Neural progenitor cell (in vitro differentiated cells): ENCODE data around the gene PBXIP1. TPM values are rescaled to one million over a fixed set of nuclear protein-coding genes. Genes with fewer than 3 reads are reported as not detected.
A peak's percentile ranks its signal among the peaks of the same experiment; 100 is the strongest.

Experiments
- DNase-seq: peaks from one replicate; pipeline ENCODE4 v3.0.0-alpha.2; 2016; ENCODE audit warnings: low spot score
- H2AFZ ChIP-seq: fragments of 200-600 bp; sonication (generic); replicated peaks from 2 replicates; pipeline ENCODE4 v1.6.1; 2016; ENCODE audit warnings: antibody characterized with exemption
- H3F3A ChIP-seq: fragments of 200-600 bp; sonication (generic); 2 replicates; pipeline ENCODE4 v1.6.1; 2016; ENCODE audit warnings: antibody characterized with exemption, low read depth
- H3K27ac ChIP-seq: fragments of 200-600 bp; sonication (generic); 2 replicates; pipeline ENCODE4 v1.5.1; 2016; ENCODE audit warnings: mild to moderate bottlenecking
- H3K27me3 ChIP-seq: fragments of 200-600 bp; sonication (generic); 2 replicates; pipeline ENCODE4 v1.6.1; 2016; ENCODE audit warnings: mild to moderate bottlenecking, moderate library complexity
- H3K36me3 ChIP-seq: fragments of 200-600 bp; sonication (generic); 2 replicates; pipeline ENCODE4 v1.5.1; 2016
- H3K4me1 ChIP-seq: fragments of 200-600 bp; sonication (generic); 2 replicates; pipeline ENCODE4 v1.6.1; 2016; ENCODE audit warnings: mixed run types
- H3K4me2 ChIP-seq: fragments of 200-600 bp; sonication (generic); 2 replicates; pipeline ENCODE4 v1.6.1; 2016
- H3K4me3 ChIP-seq: fragments of 200-600 bp; sonication (generic); 2 replicates; pipeline ENCODE4 v1.5.1; 2016
- H3K79me2 ChIP-seq: fragments of 200-600 bp; sonication (generic); 2 replicates; pipeline ENCODE4 v1.6.1; 2016; ENCODE audit warnings: low read depth
- H3K9ac ChIP-seq: fragments of 200-600 bp; sonication (generic); 2 replicates; pipeline ENCODE4 v1.6.1; 2016
- H3K9me3 ChIP-seq: fragments of 200-600 bp; sonication (generic); 2 replicates; pipeline ENCODE4 v1.5.1; 2016; ENCODE audit warnings: low read depth
- H4K20me1 ChIP-seq: fragments of 200-600 bp; sonication (generic); 2 replicates; pipeline ENCODE4 v1.6.1; 2016; ENCODE audit warnings: low read depth
- H3K27ac Mint-ChIP-seq: 3 replicates; pipeline ENCODE4 v1.8.0; 2021; ENCODE audit warnings: mixed read lengths
- H3K27me3 Mint-ChIP-seq: 2 replicates; pipeline ENCODE4 v1.8.0; 2022; ENCODE audit warnings: low read depth, mild to moderate bottlenecking, inconsistent platforms, moderate library complexity, mixed read lengths; ENCODE audit not compliant: insufficient read depth
- H3K36me3 Mint-ChIP-seq: 3 replicates; pipeline ENCODE4 v1.8.0; 2021; ENCODE audit warnings: mixed read lengths
- H3K4me1 Mint-ChIP-seq: 3 replicates; pipeline ENCODE4 v1.8.0; 2021; ENCODE audit warnings: mixed read lengths
- H3K4me3 Mint-ChIP-seq: 3 replicates; pipeline ENCODE4 v1.8.0; 2021; ENCODE audit warnings: mild to moderate bottlenecking, moderate library complexity, mixed read lengths
- H3K9me3 Mint-ChIP-seq: 3 replicates; pipeline ENCODE4 v1.8.0; 2020; ENCODE audit warnings: mixed read lengths
- EZH2 ChIP-seq: fragments of 200-600 bp; sonication (generic); IDR thresholded peaks from 2 replicates; pipeline ENCODE4 v1.6.1; 2017; ENCODE audit warnings: antibody characterized with exemption, mild to moderate bottlenecking, moderate library complexity
- EZH2phosphoT487 ChIP-seq: fragments of 200-600 bp; sonication (generic); IDR thresholded peaks from 2 replicates; pipeline ENCODE4 v1.6.1; 2017; ENCODE audit warnings: antibody characterized with exemption
- total RNA-seq: library from RNA; depleted of rRNA; stranded (reverse); fragments of >200 nt; gene quantifications from 2 replicates; pipeline ENCODE4 v1.2.3, GENCODE V29; 2015; ENCODE audit warnings: low replicate concordance
- TF ChIP-seq, protein P1 (sequence below): fragments of 200-600 bp; sonication (generic); IDR thresholded peaks from 2 replicates; pipeline ENCODE4 v1.5.1; 2017; ENCODE audit warnings: antibody characterized with exemption, mild to moderate bottlenecking

PBXIP1 gene
- total RNA-seq, 1 donor from 2014 or later, result 21.4 TPM

DNA sequence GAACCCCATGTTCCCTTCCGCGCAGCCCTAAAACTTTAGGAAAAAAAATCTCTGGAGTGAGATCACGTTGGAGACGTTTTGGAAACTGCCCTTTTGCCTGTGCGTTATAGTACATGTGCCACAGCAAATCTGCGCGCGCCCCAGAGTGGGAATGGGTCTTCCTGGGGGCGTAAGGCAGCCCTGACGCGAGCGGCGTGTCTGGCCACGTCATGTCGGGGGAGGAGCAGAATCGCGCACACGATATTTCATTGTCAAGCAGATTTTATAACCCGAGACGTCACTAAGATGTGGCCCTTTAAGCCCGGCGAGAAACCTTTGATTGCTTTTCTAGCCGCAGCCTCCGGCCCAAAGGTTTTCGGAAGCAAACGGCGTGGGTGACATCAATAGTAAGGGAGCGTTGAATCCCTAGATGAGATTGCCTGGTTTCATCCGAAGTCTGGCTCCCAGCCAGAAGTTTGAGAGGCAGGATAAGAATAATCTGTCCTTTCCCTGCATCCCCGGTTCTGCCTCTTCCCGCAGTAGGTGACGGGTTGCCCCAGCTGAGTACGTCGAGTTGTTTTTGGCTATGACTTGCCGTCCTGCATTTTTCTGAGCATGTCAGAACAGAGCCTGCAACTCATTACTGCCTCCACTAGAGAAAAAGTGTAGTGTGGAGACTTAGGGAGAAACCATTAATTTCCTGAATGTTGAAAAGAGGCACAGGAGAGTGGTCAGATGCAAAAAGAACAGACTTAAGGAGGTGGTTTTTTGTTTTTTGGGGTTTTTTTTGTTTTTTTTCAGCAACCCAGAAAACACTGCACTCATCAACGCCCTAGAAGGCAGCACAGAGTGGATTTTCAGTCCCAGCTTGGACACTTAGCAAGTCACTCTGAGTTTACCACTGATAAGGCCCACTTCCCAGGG, 18.6 kb downstream of the PBXIP1 start:
- DNase-seq, result peak; percentile 88
- peaks cover 26% of the 10 kb centered on the region for H3K4me1 ChIP-seq

GRCh38 chr1:154936555-154937084, 19.3 kb downstream of the PBXIP1 start, which contains the start of gene PMVK:
Gene PMVK (minus strand): TSS chr1:154936719. CDS start chr1:154936685, 34 bp downstream.
- Histone ChIP-seq H2AFZ (peak within 1 kb of the TSS; percentile 88), H3K4me1 (peaks cover 25% of the 10 kb centered on the region), H3K9ac (peak within 1 kb of the TSS; percentile 96), H3K27me3 (no peaks in the 10 kb centered on the region), H3K9me3 (no peaks in the 10 kb centered on the region), H4K20me1 (no peaks in the 10 kb centered on the region), H3K4me2 (peak within 1 kb of the TSS; percentile 81), H3K79me2 (peaks cover 10% of the 10 kb centered on the region), H3K27ac (peak within 1 kb of the TSS; percentile 97), H3K4me3 (peak within 1 kb of the TSS; percentile 62), H3K36me3 (no peaks in the 10 kb centered on the region), H3F3A (peaks cover 18% of the 10 kb centered on the region)
- Mint-ChIP-seq H3K9me3 (no peaks in the 10 kb centered on the region), H3K27me3 (peaks cover 15% of the 10 kb centered on the region), H3K36me3 (no peaks in the 10 kb centered on the region), H3K4me3 (peak within 1 kb of the TSS; percentile 94), H3K4me1 (peaks cover 52% of the 10 kb centered on the region), H3K27ac (peak within 1 kb of the TSS; percentile 100)
- DNase-seq, result peak; percentile 96
- TF ChIP-seq, protein P1, sequence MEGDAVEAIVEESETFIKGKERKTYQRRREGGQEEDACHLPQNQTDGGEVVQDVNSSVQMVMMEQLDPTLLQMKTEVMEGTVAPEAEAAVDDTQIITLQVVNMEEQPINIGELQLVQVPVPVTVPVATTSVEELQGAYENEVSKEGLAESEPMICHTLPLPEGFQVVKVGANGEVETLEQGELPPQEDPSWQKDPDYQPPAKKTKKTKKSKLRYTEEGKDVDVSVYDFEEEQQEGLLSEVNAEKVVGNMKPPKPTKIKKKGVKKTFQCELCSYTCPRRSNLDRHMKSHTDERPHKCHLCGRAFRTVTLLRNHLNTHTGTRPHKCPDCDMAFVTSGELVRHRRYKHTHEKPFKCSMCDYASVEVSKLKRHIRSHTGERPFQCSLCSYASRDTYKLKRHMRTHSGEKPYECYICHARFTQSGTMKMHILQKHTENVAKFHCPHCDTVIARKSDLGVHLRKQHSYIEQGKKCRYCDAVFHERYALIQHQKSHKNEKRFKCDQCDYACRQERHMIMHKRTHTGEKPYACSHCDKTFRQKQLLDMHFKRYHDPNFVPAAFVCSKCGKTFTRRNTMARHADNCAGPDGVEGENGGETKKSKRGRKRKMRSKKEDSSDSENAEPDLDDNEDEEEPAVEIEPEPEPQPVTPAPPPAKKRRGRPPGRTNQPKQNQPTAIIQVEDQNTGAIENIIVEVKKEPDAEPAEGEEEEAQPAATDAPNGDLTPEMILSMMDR, result peak; percentile 26
- TF ChIP-seq EZH2 (no peak), EZH2phosphoT487 (no peak)

More for the DNA sequence above, 18.6 kb downstream of the PBXIP1 start:
- peak overlapping the region; percentile 94 for H3K4me3 Mint-ChIP-seq
- H3K9ac ChIP-seq, result peak overlapping the region; percentile 96
- H3F3A ChIP-seq, result peaks cover 23% of the 10 kb centered on the region
- H3K27ac Mint-ChIP-seq, result peak overlapping the region; percentile 100
- H3K4me2 ChIP-seq, result peak overlapping the region; percentile 81
- TF ChIP-seq, protein P1, result peak; percentile 21
- no peak for TF ChIP-seq EZH2
- no peaks in the 10 kb centered on the region for H3K27me3 ChIP-seq
- H3K4me1 Mint-ChIP-seq, result peaks cover 56% of the 10 kb centered on the region
- no peaks in the 10 kb centered on the region for H3K36me3 Mint-ChIP-seq
- H3K36me3 ChIP-seq, result no peaks in the 10 kb centered on the region
- peak overlapping the region; percentile 88 for H2AFZ ChIP-seq
- peaks cover 15% of the 10 kb centered on the region for H3K27me3 Mint-ChIP-seq
- peaks cover 10% of the 10 kb centered on the region for H3K79me2 ChIP-seq
- H4K20me1 ChIP-seq, result no peaks in the 10 kb centered on the region
- peak overlapping the region; percentile 62 for H3K4me3 ChIP-seq
- peak overlapping the region; percentile 97 for H3K27ac ChIP-seq
- no peaks in the 10 kb centered on the region for H3K9me3 Mint-ChIP-seq
- H3K9me3 ChIP-seq, result no peaks in the 10 kb centered on the region

- Mint-ChIP-seq H3K9me3 (no peaks in the 10 kb centered on the region), H3K36me3 (peaks cover 2% of the 10 kb centered on the region), H3K27ac (peak overlapping the region; percentile 100), H3K4me3 (peak overlapping the region; percentile 94), H3K27me3 (peaks cover 15% of the 10 kb centered on the region), H3K4me1 (peaks cover 46% of the 10 kb centered on the region)
- H3K36me3 ChIP-seq, result no peaks in the 10 kb centered on the region
- peaks cover 10% of the 10 kb centered on the region for H3K79me2 ChIP-seq
- peak overlapping the region; percentile 62 for H3K4me3 ChIP-seq
- peak overlapping the region; percentile 81 for H3K4me2 ChIP-seq
- H3K4me1 ChIP-seq, result peaks cover 19% of the 10 kb centered on the region
- DNase-seq, result no peak
- H4K20me1 ChIP-seq, result no peaks in the 10 kb centered on the region
- peaks cover 18% of the 10 kb centered on the region for H3F3A ChIP-seq
- H3K27ac ChIP-seq, result no peak overlapping the region
- H3K27me3 ChIP-seq, result no peaks in the 10 kb centered on the region
- no peaks in the 10 kb centered on the region for H3K9me3 ChIP-seq
- H3K9ac ChIP-seq, result no peak overlapping the region
- TF ChIP-seq EZH2 (no peak), EZH2phosphoT487 (no peak)
- TF ChIP-seq, protein P1, result no peak
- H2AFZ ChIP-seq, result peak overlapping the region; percentile 88
Measured at GRCh38 chr1:154935749-154936554, 19.9 kb downstream of the PBXIP1 start.
